Activated T-cell treated with anti-CD3 and anti-CD28 coated beads for 24 hours (primary cell): Measurements from ENCODE around the gene PXDN.
"Not testable (repeated sequence)": the region's sequence is repeated elsewhere in the genome, so short reads cannot be mapped to it uniquely, and the experiment has no call there.

ENCODE experiments used
- DNase-seq: peaks from one replicate; pipeline ENCODE4 v3.0.0-alpha.2; 2020; ENCODE audit warnings: low read depth

PXDN gene

GRCh38 chr2:1723397-1724042, 20.8 kb downstream of the PXDN start:
- no peak for DNase-seq

- DNase-seq: no peak
These were observed 21.6 kb downstream of the PXDN start for GRCh38 chr2:1722692-1723091.

GRCh38 chr2:1721706-1722646, 22.3 kb downstream of the PXDN start:
- DNase-seq: no peak

- no peak for DNase-seq
These were observed 25.7 kb downstream of the PXDN start for GRCh38 chr2:1718339-1719220.

- DNase-seq: no peak
These were observed 27.2 kb downstream of the PXDN start for GRCh38 chr2:1717113-1717512.

GRCh38 chr2:1716441-1716840, 27.9 kb downstream of the PXDN start:
- DNase-seq: no peak

- not testable (repeated sequence) for DNase-seq
These were observed 28.4 kb downstream of the PXDN start for GRCh38 chr2:1716014-1716305.

GRCh38 chr2:1715184-1716013, 28.9 kb downstream of the PXDN start:
- no peak for DNase-seq

GRCh38 chr2:1714291-1715064, 29.8 kb downstream of the PXDN start:
- no peak for DNase-seq

- DNase-seq: no peak
These were observed 30.5 kb downstream of the PXDN start for GRCh38 chr2:1713839-1714236.

- no peak for DNase-seq
These were observed 31.0 kb downstream of the PXDN start for GRCh38 chr2:1713142-1713838.

- DNase-seq: no peak
These were observed 34.3 kb downstream of the PXDN start for GRCh38 chr2:1709946-1710560.

- no peak for DNase-seq
These were observed 35.0 kb downstream of the PXDN start for GRCh38 chr2:1709335-1709605.

GRCh38 chr2:1708476-1709334, 35.6 kb downstream of the PXDN start:
- DNase-seq: no peak

GRCh38 chr2:1707771-1708418, 36.4 kb downstream of the PXDN start:
- DNase-seq: no peak

- not testable (repeated sequence) for DNase-seq
These were observed 38.0 kb downstream of the PXDN start for GRCh38 chr2:1706089-1706841.

- DNase-seq: no peak
These were observed 38.7 kb downstream of the PXDN start for GRCh38 chr2:1705557-1706076.
